ENCODE results near the gene PHACTR3.

The PHACTR3 gene

GRCh38 chr20:59588236-59588855 lies 16.0 kb upstream of the PHACTR3 start:
- DNase-seq (ENCODE audit: extremely low read depth in 1 of 2, low read depth in 1 of 2), result no peak

DNA sequence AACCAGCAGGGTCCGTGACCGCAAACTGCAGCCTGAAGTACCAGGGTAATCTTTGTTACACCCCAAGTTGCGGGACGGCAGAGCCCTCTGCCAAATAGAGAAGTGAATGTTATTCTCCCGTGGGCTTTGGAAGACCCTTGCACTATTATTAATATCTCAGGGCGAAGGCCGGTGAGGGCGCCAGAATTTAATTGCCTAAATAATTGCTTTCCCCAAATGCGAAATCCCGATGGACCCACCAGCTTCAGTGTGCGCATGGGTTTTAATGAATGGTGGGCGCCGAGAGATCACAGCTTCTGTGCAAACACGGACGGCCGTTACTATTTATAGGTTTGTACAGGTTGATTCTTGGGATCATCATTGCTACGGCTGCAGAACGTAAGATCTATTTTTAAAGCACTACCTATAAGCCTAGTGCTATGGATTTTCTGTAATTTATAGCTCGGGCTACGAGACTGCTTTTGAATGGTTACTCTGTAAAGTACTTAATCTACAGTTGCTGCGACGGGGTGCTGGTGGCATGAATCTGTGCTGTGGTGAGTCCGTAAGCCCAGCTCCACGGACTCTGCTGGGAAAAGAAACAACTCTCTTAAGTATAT lies 15.2 kb upstream of the PHACTR3 start:
- no peak for DNase-seq (ENCODE audit: extremely low read depth in 1 of 2, low read depth in 1 of 2)

- DNase-seq (ENCODE audit: extremely low read depth in 1 of 2, low read depth in 1 of 2), result no peak
Measured at GRCh38 chr20:59591061-59591460, 13.3 kb upstream of the PHACTR3 start.

DNA sequence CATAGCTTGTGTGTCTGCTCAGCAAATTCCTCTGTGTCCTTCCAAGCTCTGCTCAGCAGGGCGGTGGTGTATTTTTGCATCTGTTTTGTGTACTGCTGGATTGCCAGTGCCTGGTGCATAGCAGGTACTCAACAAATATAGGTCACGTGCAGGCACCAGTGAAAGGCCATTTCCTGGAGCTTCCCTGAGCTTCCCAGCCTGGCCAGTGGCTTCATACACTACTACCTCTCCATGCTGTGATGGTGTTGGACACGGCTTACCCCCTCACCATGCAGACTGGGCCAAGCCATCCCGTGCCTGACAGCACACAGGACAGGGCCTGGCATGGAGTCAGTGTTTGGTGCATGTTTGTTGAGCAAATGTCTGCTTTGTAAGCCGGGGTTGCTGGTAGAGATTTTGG lies 7.7 kb upstream of the PHACTR3 start:
- no peak for DNase-seq (ENCODE audit: extremely low read depth in 1 of 2, low read depth in 1 of 2)

- no peak for DNase-seq (ENCODE audit: extremely low read depth in 1 of 2, low read depth in 1 of 2)
Measured at GRCh38 chr20:59597240-59597639, 7.1 kb upstream of the PHACTR3 start.

- peak in 1 of 2 donors; percentile 4 for DNase-seq (ENCODE audit: extremely low read depth in 1 of 2, low read depth in 1 of 2)
Measured at GRCh38 chr20:59598625-59599310, 5.6 kb upstream of the PHACTR3 start.

- no peak for DNase-seq (ENCODE audit: extremely low read depth in 1 of 2, low read depth in 1 of 2)
Measured at GRCh38 chr20:59599941-59600340, 4.4 kb upstream of the PHACTR3 start.

GRCh38 chr20:59600472-59600871 lies 3.9 kb upstream of the PHACTR3 start:
- DNase-seq (ENCODE audit: extremely low read depth in 1 of 2, low read depth in 1 of 2), result no peak

- no peak for DNase-seq (ENCODE audit: extremely low read depth in 1 of 2, low read depth in 1 of 2)
Measured at GRCh38 chr20:59602546-59603080, 1.7 kb upstream of the PHACTR3 start.

DNA sequence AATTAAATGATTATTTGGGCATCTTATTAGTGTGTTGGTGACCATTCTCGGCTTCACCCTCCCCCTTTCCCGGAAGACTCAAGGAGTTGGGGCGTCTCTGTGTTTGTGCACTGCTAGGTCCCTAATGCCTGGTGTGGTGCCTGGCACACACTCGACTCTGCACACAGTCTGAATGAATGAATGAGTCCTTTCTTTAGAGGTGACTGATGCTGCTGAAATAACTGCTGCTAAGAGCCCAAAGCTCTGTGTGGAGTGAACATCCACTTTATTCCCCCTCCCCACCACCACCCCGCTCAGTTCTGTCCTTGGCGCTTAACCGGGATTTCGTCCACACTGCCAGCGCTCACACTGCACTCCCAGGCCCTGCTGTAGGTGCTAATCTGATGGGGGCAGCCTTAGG lies 1.2 kb upstream of the PHACTR3 start:
- DNase-seq (ENCODE audit: extremely low read depth in 1 of 2, low read depth in 1 of 2), result no peak

DNA sequence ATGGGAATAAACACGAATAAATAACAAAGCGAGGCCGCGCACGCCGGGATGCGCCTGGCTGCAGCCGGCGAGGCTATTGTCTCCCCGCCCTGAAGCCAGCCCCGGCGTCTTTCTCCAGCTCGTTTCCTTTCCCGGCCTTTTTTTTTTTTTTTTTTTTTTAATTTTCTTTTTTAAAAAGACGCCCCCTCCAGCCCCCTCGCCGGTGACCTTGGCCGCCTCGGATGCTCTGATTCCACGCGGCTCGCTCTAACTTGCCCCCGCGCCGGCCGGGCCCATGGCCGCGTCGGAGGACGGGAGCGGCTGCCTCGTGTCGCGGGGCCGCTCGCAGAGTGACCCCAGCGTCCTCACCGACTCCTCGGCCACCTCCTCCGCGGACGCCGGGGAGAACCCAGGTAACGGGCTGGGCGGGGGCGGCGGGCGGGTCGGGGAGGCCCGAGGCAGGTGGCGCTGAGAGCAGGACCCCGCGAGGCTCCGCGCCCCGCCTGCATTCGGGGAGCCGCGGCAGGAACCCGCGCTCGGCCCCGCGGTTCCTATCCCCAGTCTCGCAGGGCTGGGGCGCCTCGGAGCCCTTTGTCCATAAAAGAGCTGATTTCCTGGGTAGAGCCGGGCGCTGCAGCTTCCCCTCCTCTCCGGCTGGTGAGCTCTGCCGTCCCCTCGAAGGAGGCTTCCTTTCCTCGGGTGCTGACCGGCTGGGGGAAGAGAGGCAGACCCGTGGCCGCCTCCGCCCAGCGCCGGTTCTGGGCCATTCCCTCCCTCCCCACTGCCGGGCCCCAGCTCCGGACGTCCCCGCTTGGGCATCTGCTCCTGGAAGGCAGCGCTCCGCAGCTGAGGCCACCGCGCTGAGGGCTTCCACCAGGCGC lies 631 bp downstream of the PHACTR3 start:
- no peak for DNase-seq (ENCODE audit: extremely low read depth in 1 of 2, low read depth in 1 of 2)

DNA sequence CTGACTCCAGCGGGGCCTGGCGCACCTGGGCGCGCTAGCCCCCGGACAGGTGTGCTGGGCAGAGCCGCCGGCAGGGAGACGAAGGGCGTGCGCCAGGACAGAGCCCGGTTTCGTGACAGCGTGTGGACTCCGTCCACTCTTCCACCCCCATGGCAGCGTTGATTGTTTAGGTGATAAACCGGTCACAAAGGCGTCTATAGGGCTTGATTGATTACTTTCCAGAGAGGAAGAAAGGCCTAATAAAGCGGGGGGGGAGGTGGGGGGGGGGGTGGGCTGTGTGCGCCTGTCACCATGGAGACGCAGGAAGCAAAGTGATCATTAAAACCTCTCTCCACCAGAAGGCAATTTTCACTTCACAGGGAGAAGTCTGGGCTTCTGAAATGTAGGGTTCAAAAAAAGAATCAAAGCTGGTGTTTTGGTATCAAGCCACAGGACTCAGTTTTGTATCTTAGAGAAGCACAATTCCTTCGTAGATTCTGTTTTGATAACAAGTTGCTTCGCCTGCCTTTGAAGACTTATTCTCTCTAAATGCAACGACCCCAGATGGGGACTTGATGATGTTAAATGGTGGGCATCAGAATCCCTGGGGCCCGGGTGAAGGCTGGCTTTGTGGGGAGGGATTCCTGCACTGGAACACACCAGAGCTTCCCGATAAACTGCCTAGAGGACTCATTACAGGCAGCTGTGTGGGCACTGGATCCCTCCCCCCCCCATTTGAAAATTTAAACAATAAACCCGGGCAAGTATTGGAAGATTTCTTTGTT lies 1.4 kb downstream of the PHACTR3 start:
- no peak for DNase-seq (ENCODE audit: extremely low read depth in 1 of 2, low read depth in 1 of 2)

GRCh38 chr20:59606566-59606965 lies 2.2 kb downstream of the PHACTR3 start:
- no peak for DNase-seq (ENCODE audit: extremely low read depth in 1 of 2, low read depth in 1 of 2)

DNA sequence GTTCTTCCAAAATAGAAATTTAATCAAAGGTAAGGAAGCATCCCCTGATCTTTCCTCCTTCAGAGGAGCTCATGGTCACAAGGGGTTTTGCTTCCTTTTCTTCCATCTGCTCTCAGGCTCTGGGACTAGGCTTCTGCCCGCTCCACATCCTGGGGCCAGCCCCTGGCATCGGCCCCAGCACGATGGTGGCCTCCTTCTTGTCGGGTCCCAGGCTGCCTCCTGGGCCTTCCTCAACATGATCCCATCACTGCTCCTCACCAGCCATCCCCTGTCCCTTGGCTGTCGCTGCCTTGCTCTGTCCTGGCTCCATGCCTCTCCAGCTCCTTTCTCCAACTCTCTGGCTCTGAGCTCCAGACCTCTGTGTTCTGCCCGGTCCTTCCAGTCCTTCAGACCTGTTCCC lies 4.1 kb downstream of the PHACTR3 start:
- DNase-seq (ENCODE audit: extremely low read depth in 1 of 2, low read depth in 1 of 2), result no peak

DNA sequence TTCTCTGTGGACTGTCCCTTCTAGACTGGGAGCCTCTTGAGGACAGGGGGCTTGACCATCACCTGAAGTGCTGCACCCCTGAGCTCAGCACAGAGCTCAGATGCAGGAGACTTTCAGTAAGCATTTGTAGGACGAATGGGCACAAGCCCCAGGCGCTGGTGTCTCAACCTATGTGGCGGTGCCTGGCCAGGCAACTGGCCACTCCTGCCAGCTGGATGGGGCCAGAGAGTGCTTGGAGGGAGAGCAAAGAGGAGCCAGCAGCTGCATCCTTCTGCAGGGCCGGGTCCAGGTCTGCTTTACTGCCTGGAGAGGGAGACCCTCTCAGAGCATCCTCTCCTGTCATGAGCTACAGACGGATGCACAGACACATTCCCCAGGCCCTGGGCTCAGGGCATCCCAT lies 4.5 kb downstream of the PHACTR3 start:
- DNase-seq (ENCODE audit: extremely low read depth in 1 of 2, low read depth in 1 of 2), result no peak

- DNase-seq (ENCODE audit: extremely low read depth in 1 of 2, low read depth in 1 of 2), result no peak
Measured at GRCh38 chr20:59611286-59611685, 6.9 kb downstream of the PHACTR3 start.

- no peak for DNase-seq (ENCODE audit: extremely low read depth in 1 of 2, low read depth in 1 of 2)
Measured at GRCh38 chr20:59613861-59614260, 9.5 kb downstream of the PHACTR3 start.

GRCh38 chr20:59614714-59615113 lies 10.4 kb downstream of the PHACTR3 start:
- DNase-seq (ENCODE audit: extremely low read depth in 1 of 2, low read depth in 1 of 2), result no peak

DNA sequence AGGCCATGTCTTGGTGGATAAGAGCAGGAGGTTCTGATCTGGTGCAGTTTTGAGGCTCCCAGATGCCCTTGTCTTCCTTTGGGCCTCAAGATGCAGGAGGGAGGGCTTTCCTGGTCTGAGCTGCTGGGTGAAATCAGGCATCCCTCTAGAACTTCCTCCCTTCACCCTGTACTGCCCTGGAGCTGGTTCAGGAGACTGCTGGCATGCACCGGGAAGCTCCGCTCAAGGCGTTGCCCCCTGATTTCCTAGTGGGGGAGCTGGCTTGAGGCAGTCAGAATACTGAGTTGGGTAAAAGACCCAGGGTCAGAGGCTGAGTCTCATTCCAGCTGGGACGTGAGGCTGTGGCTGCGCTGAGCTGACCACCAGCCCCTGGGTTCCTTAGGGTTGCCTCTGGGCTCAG lies 12.0 kb downstream of the PHACTR3 start:
- no peak for DNase-seq (ENCODE audit: extremely low read depth in 1 of 2, low read depth in 1 of 2)

DNA sequence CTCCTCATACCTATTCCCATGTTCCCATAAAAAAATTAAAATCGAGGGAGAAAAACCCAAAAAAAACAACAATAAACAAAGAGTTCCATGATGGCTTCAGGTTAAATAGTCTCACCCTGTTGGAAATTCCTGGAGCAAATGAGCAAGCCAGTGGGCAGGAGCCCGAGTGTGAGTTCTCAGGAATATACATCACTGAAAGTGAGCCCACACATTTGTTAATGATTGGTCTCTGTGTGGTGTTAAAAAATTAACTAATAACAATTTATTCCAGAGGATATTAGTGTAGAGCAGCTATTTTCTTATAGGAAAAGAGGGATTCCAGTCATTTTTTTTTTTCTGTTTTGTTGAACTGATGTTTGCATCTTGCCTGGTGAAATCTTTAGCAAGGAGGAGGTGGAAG lies 12.9 kb downstream of the PHACTR3 start:
- no peak for DNase-seq (ENCODE audit: extremely low read depth in 1 of 2, low read depth in 1 of 2)

GRCh38 chr20:59618131-59618530 lies 13.8 kb downstream of the PHACTR3 start:
- DNase-seq (ENCODE audit: extremely low read depth in 1 of 2, low read depth in 1 of 2), result no peak
